GM18498 (cell line): ENCODE results near the gene CIITA.

Source experiments
- ATAC-seq: cut with Tn5 transposase; IDR thresholded peaks from one replicate; pipeline ENCODE4 v1.9.1; 2021; ENCODE audit warnings: mild to moderate bottlenecking, moderate library complexity; ENCODE audit not compliant: unreplicated experiment

Gene CIITA

DNA sequence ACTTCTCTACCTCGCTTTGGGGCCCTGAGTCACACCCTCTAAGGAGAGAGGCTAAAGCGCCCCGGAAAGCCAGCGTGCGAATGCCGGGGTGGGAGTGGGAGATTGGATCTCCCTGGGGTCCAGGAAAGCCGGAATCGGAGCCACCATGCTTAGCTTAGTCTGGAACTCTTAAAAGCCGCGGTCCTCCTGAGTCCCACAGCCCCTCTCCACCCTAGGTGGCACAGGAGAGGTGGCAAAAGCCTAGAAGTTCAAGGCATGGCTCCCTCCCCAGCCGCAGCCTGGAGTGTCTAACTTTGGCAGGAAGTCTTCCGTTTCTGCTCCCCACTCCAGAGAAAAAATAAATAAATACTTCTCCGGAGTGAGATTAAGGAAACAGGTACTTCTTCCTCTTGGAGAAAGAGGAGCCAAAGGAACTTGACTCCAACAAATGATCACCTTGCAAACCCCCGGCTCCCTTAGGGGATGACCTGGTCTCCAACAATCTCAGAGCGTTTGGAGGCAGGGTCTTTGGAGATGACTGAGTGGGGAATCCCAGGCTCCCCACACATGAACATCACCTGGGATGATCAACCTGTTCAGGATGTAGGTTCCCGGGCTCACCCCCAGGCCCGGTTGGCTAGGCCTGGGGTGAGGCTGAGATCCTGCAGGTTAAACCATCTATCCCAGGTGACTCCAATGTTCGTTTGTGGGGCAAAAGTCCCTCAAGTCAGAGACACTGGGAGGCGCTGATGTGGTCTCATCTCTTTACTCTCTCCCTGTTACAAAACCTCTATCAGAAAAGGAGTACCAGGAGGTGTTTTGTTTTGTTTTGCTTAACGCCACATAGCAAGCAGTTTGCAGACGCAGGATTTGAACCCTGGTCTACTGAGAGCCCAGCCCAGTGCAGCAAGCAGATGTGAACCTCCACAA is 2.9 kb downstream of the CIITA start:
- ATAC-seq = no peak

DNA sequence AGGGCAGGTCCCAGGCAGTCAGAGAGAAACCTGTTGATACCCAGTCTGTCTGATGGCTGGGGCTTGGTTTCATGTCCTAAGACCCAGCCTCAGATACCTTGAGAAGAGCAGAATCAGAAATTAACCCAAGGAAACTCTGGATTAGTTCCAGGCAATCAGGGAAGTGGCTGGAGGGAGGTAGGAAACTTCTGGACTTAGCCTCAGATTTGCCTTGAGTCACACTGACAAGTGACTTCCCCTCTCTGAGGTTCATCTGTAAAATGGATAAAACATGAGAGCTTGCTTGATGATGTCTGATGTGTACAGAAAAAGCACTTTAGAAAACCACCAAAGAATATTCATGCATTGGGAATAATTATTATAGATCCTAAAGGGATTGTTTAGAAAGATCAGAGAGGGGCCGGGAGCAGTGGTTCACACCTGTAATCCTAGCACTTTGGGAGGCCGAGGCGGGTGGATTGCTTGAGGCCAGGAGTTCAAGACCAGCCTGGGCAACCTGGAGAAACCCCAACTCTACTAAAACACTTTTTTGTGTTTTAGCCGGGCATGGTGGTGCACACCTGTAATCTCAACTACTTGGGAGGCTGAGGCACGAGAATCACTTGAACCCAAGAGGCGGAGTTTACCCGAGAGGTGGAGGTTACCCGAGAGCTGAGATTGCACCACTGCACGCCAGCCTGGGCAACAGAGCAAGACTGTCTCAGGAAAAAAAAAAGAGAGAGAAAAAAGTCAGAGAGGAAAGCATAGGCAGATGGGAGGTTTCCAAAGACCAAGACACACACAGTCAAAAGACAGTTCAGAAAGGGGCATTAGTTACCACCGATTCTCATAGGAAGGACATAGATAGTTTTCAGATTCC is 3.8 kb downstream of the CIITA start:
- ATAC-seq = no peak

DNA sequence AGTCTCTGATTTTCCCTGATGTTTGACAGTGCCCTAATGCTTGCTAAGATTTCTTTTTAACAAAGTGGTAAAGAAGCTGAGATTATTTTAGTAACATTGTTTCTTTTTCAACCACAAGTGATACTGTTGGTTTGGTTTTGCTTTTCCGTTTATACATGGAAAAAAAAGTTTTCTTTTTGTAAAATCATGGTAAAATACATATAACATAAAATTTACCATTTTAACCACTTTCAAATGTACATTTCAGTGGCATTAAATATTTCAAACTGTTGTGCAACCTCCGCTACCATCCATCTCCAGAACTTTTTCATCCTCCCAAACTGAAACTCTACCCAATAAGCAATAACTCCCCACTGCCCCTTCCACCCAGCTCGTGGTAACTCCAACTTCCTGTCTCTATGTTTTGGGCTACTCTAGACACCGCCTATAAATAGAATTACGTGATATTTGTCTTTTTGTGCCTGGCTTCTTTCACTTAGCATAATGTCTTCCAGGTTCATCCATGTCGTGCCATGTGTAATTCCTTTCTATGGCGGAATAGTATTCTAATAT is 4.6 kb downstream of the CIITA start:
- ATAC-seq = no peak

DNA sequence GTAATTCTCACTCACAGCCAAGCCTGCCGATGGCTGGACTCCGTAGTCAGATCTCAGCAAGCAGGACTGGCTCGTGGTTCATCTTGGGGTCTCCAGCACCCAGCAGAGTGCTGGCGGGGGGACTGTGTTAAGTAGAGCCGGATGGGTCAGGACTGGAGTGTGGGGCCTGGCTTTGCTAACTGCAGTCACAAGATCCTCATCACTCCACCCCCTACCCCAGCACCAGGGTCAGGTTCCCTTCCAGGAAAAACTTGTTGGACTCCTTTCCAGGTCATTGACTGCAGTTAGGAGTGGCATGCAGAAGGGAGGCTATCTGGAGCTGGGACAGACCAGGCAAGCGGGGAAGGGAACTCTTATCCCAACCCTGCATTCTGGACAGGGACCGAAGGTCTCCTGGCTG is 6.0 kb downstream of the CIITA start:
- no peak for ATAC-seq

DNA sequence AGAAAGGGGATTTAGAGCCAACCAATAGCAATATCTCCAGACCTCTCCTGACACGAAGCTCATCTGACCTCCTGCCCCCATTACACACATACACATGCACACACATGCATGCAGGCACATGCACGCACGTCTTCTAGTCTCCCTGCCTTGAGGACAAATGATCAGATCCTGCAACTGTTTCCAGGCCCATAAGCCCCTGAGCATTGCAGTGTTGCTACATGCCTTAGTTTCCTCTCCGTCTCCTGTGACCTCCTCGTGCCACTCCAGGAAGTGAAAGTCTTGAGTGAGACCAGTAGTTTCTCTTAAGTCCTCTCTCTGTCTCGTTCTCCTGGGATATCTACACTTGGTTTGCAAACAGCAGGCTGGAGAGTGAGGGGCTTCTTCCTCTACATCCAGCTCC is 8.2 kb downstream of the CIITA start:
- ATAC-seq = no peak

DNA sequence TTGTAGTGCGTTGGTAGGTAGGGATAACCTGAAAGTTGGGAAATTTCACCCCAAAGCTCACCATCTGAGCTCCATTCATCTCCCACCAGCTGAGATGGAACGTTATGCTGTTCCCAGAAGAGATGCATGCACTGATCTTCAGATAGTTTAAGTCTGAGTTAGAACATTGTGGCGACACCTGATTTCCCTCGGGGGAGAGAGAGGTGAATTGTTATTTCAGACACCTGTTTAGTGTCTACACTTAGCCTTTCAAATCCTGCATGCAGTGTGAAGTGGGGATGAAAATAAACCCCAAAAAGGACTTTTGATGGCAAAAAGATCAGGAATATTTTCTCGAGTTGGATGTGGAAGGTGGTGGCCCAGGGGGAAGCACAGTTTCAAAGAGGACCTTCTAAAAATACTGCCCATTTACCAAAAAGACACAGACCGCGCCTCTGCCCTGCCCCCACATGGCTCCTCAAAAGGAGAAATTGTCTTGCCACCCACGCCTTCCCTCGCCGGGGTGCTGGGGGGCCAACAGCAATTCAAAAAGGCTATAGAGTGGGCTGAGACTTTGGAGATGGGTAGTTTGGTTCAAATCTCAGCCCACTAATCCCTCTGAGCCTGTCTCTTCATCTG is 11.4 kb downstream of the CIITA start:
- no peak for ATAC-seq

DNA sequence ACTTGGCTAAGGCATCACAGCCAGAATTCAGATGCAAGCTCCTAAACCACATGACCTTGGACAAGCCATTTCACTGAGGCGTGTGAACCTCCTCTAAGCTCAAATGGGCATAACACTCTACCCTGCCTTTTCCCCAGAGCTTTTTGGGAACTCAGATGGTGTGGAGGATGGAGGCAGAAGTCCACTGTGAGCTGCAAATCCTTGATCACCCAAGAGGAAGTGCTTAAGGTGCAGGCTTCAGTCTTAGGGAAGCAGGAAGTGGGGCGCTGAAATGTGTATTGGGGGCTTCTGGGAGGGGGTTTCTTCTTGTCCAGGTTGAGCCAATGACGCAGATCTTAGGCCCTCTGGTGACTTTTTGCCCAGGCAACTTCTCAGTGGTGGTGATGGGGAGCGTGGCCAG is 12.9 kb downstream of the CIITA start:
- ATAC-seq = no peak

GRCh38 chr16:10892782-10893318 is 15.8 kb downstream of the CIITA start:
- ATAC-seq = no peak

DNA sequence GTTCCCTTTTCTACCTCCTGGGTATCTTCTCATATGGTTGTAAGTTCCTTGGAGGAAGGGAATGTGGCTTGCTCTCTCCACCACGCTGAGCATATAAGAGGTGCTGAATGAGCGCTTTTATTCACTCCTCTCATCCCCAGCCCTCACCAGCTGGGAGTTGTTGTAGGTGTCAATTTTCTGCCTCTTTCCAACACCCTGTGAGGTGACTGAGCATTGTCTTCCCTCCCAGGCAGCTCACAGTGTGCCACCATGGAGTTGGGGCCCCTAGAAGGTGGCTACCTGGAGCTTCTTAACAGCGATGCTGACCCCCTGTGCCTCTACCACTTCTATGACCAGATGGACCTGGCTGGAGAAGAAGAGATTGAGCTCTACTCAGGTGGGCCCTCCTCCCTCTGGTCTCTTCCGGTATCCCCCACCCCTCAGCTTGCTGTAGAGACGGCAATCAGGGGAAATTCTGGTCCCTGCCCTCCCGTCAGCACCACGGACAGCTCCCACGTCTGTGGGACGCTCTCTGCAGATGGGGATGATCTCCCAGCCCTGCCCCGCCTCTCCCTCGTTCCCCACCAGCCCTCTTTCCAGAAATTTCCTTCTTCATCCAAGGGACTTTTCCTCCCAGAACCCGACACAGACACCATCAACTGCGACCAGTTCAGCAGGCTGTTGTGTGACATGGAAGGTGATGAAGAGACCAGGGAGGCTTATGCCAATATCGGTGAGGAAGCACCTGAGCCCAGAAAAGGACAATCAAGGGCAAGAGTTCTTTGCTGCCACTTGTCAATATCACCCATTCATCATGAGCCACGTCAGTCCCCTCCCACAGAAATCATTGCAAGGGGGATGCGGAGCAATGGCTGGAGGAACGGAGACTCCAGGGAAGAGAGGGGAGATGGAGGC is 18.3 kb downstream of the CIITA start:
- ATAC-seq = no peak

- peak; percentile 40 for ATAC-seq
Observed at GRCh38 chr16:10896165-10896564, 19.2 kb downstream of the CIITA start.

DNA sequence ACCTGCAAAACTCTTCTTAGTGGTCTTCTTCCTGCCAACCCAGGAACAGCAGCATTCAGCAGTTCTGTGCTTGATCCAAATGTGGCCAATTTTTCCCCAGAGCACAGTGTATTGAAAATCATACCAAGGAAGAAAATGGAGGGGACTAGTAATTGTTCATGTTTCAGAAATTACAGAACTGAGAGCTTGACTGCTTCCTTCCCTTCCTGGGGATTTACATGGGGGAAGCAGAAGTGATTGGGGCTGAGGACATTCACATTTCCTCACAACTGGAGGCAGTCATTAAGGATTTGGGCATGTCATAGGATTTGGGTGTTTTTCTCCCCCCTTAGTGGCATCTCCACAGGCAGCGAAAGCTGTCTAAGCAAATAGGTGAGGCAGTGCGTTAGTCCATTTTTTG is 19.7 kb downstream of the CIITA start:
- ATAC-seq = peak; percentile 3

- ATAC-seq = peak; percentile 71
Observed at GRCh38 chr16:10897134-10897533, 20.1 kb downstream of the CIITA start.

DNA sequence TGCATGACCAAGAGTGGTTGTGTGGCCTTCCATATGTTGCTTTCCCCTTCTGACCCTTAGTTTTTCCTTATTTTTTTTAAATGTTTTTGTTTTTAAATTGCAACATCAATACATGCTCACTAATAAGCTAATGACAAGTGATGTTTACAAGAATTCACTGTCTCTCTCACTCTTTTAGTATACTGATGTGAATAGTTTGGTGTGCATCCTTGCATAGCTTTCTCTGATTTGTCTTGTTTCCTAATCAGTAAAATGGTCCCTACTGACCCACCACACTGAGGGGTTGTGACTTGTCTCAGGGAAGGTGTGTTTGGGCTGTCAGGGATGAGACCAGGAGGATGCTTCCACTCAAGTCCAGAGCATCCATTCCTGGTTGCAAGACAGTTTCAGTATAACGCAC is 26.0 kb downstream of the CIITA start:
- ATAC-seq = no peak

- no peak for ATAC-seq
Observed at GRCh38 chr16:10906482-10906881, 29.5 kb downstream of the CIITA start.

DNA sequence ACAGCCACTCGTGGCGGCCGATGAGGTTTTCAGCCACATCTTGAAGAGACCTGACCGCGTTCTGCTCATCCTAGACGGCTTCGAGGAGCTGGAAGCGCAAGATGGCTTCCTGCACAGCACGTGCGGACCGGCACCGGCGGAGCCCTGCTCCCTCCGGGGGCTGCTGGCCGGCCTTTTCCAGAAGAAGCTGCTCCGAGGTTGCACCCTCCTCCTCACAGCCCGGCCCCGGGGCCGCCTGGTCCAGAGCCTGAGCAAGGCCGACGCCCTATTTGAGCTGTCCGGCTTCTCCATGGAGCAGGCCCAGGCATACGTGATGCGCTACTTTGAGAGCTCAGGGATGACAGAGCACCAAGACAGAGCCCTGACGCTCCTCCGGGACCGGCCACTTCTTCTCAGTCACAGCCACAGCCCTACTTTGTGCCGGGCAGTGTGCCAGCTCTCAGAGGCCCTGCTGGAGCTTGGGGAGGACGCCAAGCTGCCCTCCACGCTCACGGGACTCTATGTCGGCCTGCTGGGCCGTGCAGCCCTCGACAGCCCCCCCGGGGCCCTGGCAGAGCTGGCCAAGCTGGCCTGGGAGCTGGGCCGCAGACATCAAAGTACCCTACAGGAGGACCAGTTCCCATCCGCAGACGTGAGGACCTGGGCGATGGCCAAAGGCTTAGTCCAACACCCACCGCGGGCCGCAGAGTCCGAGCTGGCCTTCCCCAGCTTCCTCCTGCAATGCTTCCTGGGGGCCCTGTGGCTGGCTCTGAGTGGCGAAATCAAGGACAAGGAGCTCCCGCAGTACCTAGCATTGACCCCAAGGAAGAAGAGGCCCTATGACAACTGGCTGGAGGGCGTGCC is 30.1 kb downstream of the CIITA start:
- no peak for ATAC-seq

GRCh38 chr16:10907757-10908045 is 30.7 kb downstream of the CIITA start:
- ATAC-seq = no peak

- no peak for ATAC-seq
Observed at GRCh38 chr16:10911267-10911666, 34.3 kb downstream of the CIITA start.

- no peak for ATAC-seq
Observed at GRCh38 chr16:10916534-10916933, 39.5 kb downstream of the CIITA start.

- no peak for ATAC-seq
Observed at GRCh38 chr16:10918294-10919002, 41.4 kb downstream of the CIITA start.
